EL (cell line): ENCODE measurements around the gene SPANXA2.
A peak's percentile ranks its signal among the peaks of the same experiment; 100 is the strongest.
"Not testable (repeated sequence)": the region's sequence is repeated elsewhere in the genome, so short reads cannot be mapped to it uniquely, and the experiment has no call there.

Experiments
- DNase-seq: peaks from one replicate; pipeline ENCODE4 v3.0.0-alpha.2; 2016

The SPANXA2 gene, protein sequence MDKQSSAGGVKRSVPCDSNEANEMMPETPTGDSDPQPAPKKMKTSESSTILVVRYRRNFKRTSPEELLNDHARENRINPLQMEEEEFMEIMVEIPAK

DNA sequence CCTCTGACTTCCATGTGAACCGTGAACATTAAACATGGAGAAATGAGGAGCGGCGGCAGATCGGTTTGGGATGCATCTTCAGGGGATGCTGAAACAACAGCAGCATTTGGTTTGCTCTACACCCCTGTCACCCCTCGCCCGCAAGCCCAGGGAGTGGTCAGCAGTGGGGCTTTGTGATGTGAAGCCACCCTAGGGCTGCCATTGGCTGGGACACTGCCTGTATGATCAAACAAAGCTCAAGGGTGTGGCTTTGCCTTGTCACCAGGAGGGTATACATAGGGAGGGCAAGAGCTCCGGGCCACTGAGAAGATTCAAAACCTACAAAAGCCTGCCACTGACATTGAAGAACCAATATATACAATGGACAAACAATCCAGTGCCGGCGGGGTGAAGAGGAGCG is at the start of gene SPANXA2:
SPANXA2 (plus strand) TSS at position 301 of the 400 bp plus-strand sequence; CDS start at position 361, 60 bp downstream.
- not testable (repeated sequence) for DNase-seq

DNA sequence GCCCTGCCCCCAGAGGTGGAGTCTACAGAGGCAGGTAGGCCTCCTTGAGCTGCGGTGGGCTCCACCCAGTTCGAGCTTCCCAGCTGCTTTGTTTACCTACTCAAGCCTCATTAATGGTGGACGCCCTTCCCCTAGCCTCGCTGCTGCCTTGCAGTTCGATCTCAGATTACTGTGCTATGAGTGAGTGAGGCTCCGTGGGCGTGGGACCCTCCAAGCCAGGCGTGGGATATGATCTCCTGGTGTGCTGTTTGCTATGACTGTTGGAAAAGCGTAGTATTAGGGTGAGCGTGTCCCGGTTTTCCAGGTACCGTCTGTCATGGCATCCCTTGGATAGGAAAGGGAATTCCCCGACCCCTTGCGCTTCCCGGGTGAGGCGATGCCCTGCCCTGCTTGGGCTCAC is 47.0 kb upstream of the SPANXA2 start:
- DNase-seq = not testable (repeated sequence)

DNA sequence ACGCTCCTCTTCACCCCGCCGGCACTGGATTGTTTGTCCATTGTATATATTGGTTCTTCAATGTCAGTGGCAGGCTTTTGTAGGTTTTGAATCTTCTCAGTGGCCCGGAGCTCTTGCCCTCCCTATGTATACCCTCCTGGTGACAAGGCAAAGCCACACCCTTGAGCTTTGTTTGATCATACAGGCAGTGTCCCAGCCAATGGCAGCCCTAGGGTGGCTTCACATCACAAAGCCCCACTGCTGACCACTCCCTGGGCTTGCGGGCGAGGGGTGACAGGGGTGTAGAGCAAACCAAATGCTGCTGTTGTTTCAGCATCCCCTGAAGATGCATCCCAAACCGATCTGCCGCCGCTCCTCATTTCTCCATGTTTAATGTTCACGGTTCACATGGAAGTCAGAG is 4.9 kb upstream of the SPANXA2 start, which contains the start of gene SPANXA1:
SPANXA1 (minus strand) TSS at position 101 of the 400 bp plus-strand sequence; CDS start at position 41, 60 bp downstream.
- DNase-seq = not testable (repeated sequence)

DNA sequence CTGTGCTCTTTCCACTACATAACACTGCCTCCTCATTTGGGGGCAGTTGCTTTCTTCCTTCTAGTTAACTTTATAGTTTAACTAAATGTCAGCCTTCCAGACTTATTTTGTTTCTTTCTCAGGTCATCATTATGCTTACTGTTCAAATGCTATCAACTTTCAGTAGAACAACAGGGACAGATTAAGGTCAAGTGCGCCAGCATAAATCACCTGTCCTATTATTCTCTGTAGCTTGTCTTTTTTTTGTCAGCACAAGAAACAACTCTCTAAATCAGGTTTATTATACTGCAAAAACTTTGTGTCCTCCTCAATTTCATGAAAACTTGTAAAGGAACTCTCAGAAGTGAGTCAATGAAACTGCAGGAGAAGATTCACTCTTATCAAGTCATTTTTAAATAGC is 19.6 kb downstream of the SPANXA2 start:
- DNase-seq = no peak

DNA sequence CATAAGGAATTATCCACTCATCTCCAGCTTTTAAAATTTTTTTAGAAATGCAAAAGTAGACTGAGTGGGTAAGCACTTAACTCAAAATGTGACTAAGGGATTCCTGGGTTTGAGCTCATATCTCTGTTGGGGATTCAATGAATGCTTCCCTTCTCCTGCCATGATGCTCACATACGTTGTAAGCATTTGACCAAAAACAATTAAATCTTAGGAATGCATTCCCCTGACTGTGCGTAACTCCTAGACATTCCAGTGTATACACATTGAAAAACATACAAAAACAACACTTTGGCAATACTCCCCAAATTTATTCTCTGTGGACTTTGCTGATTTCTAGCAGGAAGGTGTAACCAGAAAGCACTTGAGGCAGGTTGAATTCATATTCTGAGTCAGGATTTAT is 29.8 kb downstream of the SPANXA2 start:
- peak; percentile 52 for DNase-seq

DNA sequence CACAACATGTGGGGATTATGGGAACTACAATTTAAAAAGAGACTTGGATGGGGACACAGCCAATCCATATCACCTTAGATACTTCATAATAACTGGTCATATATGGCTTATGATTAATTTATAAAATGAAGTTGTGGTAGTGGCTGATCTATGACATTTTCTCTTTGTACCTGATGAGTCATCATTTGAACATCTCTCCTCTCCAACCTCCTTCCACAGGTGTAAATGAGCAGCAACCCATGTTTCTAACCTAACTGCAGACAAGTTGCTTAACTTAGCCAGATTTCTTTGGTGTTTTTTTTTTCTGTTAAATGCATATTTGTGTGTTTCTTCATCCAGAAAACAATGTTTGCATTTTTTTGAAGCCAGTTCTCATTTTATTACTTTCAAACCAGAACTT is 42.6 kb downstream of the SPANXA2 start:
- peak; percentile 58 for DNase-seq

DNA sequence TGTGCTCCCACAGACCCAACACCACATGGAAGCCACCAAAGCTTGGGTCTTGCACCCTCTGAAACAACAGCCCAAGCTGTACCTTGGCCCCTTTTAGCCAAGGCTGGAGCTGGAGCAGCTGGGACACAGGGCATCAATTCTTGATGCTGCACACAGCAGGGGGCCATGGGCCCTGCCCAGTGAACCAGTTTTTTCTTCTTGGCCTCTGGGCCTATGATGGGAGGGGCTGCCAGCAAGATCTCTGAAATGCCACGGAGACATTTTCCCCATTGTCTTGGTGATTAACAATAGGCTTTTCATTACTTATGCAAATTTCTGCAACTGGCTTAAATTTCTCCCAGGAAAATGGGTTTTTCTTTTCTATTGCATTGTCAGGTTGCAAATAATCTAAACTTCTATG is 49.0 kb downstream of the SPANXA2 start:
- DNase-seq = no peak
